T-helper 1 cell treated with Interleukin-12 subunit alpha and Interleukin-12 subunit beta and Interleukin-4 antibody, amounts not matched to agents 30 ng/mL and 1 ng/mL, for 36 hours (primary cell): ENCODE results near the gene OR7G1. TPM values are rescaled to one million over a fixed set of nuclear protein-coding genes. Genes with fewer than 3 reads are reported as not detected.
"Not testable (repeated sequence)": the region's sequence is repeated elsewhere in the genome, so short reads cannot be mapped to it uniquely, and the experiment has no call there.

Experiments
- intact Hi-C: fragments of 100-400 bp; cut with micrococcal nuclease; formaldehyde crosslinking; loops from one replicate; pipeline ENCODE4 v1.15.1; 2024
- total RNA-seq: library from RNA; stranded (reverse); gene quantifications from 2 replicates; pipeline ENCODE4 v1.2.3, GENCODE V29; 2022

The OR7G1 gene
- total RNA-seq, 1 donor from 2014 or later: not detected

DNA sequence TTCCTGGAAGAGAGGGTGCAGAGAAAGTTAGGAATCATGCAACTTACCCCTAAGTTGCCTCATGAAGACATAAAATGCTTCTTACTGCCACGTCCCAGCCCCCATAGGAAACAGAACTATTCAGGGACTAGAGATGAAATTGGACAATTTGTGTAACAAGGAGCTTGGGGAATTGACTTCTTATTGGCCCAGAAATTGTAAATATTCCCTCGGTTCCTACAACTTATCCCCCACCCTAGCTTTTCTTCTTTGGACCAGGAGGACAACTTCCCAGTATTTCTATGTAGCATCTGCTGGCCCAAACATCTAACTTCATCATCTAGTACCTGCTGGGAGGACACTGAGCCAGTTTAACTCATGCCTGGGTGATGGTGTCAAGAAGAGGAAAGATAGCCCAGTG is 28.8 kb downstream of the OR7G1 start, which contains the start of gene OR1M1:
TSS of gene OR1M1 (plus strand) at position 301 of the 400 bp plus-strand sequence. CDS start 6,184 bp downstream, outside the sequence.
- intact Hi-C loops: no loop called here

- intact Hi-C loops: loop anchor here (1.0 kb wide), 1 partner anchor 424 kb away; no protein-coding TSS in a partner anchor
Observed at GRCh38 chr19:9078651-9079050, 36.9 kb downstream of the OR7G1 start.

GRCh38 chr19:9076901-9077300 is 38.7 kb downstream of the OR7G1 start:
- intact Hi-C loops: no loop called here

- intact Hi-C loops: no loop called here
Observed at GRCh38 chr19:9075064-9075949, 40.3 kb downstream of the OR7G1 start.

GRCh38 chr19:9073806-9074205 is 41.8 kb downstream of the OR7G1 start:
- intact Hi-C loops: no loop called here

DNA sequence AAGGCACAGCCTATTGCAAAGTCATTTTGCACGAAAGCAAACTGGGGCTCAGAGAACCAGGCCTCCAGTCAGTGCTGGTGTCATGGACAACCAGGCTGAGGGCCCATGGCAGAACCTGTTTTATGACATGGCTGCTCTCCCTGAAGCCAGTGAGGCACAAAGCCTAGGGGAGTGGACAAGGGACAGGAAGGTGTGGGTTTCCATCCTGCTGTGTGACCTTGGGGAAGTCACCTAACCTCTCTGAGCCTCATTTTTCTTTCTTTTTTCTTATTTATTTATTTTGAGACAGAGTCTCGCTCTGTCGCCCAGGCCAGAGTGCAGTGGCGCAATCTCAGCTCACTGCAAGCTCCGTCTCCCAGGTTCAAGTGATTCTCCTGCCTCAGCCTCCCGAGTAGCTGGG is 43.8 kb downstream of the OR7G1 start:
- intact Hi-C loops: not testable (repeated sequence)

DNA sequence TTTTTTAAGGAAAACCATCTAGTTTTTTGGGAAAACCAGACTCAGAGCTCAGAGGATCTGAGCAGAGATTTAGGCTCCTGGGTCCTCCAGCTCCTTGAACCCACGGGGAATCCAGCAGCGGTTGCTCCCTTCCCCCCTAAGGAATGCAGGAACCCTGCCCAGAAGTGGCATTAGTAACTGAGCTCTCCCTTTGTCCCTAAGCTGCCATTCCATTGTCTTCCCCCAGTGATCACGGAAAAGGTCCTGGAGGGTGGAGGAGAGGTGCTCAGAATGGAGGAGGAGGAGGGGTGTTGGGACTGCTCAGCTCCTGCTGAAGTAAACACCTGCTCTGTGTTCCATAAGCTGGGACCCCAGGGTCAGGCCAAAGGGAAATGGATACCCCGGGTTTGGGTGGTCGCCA is 45.5 kb downstream of the OR7G1 start:
- intact Hi-C loops: no loop called here

GRCh38 chr19:9065457-9066014 is 50.0 kb downstream of the OR7G1 start:
- intact Hi-C loops: no loop called here

Other genes starting within 250 kb of the OR7G1 start
- not detected in 2 replicates for gene MUC16, start 105.4 kb downstream of the OR7G1 start, total RNA-seq
- not detected in 2 replicates for gene OR1M1, start 28.7 kb downstream of the OR7G1 start, total RNA-seq
- gene OR7G2, start 8.3 kb downstream of the OR7G1 start, total RNA-seq: not detected in 2 replicates
- gene OR7G3, start 11.2 kb upstream of the OR7G1 start, total RNA-seq: not detected in 2 replicates
- 41.7 and 43.8 TPM in 2 replicates for gene ZNF317, start 24.6 kb upstream of the OR7G1 start, total RNA-seq
- 0.66 and 0.69 TPM in 2 replicates for gene OR7D2, start 63.2 kb upstream of the OR7G1 start, total RNA-seq
- not detected in 2 replicates for gene OR7D4, start 103.8 kb upstream of the OR7G1 start, total RNA-seq
- not detected in 2 replicates for gene OR7E24, start 135.2 kb upstream of the OR7G1 start, total RNA-seq
- gene ZNF699, start 194.1 kb upstream of the OR7G1 start, total RNA-seq: 7.6 and 8.4 TPM in 2 replicates
- gene ZNF559, start 208.4 kb upstream of the OR7G1 start, total RNA-seq: 9.9 and 10.3 TPM in 2 replicates
- 0.34 and 0.49 TPM in 2 replicates for gene ZNF177, start 247.2 kb upstream of the OR7G1 start, total RNA-seq